Measurements from ENCODE around the gene LIN52. TPM values are rescaled to one million over a fixed set of nuclear protein-coding genes. Genes with fewer than 3 reads are reported as not detected.

LIN52 gene
- total and polyA plus RNA-seq, 2 donors (not counting 3 experiments of a cell fraction or from before 2014, with no cell fraction given), result 6.6 to 9.7 TPM

DNA sequence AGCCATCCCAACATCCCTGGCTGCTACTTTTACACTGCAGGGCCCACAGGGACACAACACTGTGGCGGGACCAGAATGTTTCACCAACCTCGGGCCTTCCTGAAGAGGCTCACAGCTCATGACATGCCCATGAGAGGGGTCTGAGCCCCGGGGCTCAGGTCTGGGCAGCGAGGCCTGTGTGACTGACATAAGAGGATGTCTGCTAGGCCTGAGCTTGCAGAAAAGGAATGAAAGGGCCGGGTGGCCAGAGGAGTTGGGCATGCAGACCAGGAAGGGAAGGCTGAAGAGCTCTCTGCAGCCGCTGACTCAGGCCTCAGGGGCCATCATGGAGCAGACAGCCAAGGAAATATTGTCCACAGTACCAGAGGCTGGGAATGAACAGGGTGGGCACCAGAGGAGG, 136.2 kb downstream of the LIN52 start:
- Histone ChIP-seq H3K9me3 (replicated peaks; ENCODE audit: control insufficient read depth, insufficient read depth, low read length) (no peaks in the 10 kb centered on the region), H3K79me2 (ENCODE audit: control insufficient read depth, insufficient read depth, low read length) (no peaks in the 10 kb centered on the region), H3K9ac (replicated peaks; ENCODE audit: extremely low read depth, insufficient read depth, low read length) (no peak overlapping the region), H4K20me1 (replicated peaks; ENCODE audit: control insufficient read depth, extremely low read depth, insufficient read depth, low read length) (no peaks in the 10 kb centered on the region), H3K27me3 (ENCODE audit: control insufficient read depth in 2 of 2, insufficient read depth in 2 of 2, low read length in 2 of 2) (peaks cover 10 to 11% of the 10 kb centered on the region in 2 experiments), H3K4me3 (replicated peaks in 1 of 3; ENCODE audit: insufficient read depth in 1 of 3, low read depth in 1 of 3, low read length in 3 of 3) (no peak overlapping the region), H3K4me2 (ENCODE audit: insufficient read depth, low read length) (no peak overlapping the region), H2AFZ (ENCODE audit: low read depth, low read length) (no peak overlapping the region), H3K4me1 (ENCODE audit: control insufficient read depth, extremely low read depth, insufficient read depth, low read length) (no peaks in the 10 kb centered on the region), H3K9me1 (replicated peaks; ENCODE audit: control insufficient read depth, extremely low read depth, insufficient read depth, low read length) (no peaks in the 10 kb centered on the region), H3K36me3 (ENCODE audit: control insufficient read depth in 2 of 2, extremely low read depth in 1 of 2, insufficient read depth in 2 of 2, low read length in 2 of 2) (no peaks in the 10 kb centered on the region), H3K27ac (ENCODE audit: insufficient read depth, low read depth, low read length) (no peak overlapping the region)
- ChIA-PET POLR2A (no interaction called here), CTCF (interaction anchor here (1.1 to 1.6 kb wide), 2 partner anchors 10 to 31 kb away, joined by 3 to 5 read pairs; no protein-coding TSS in a partner anchor)
- dilution Hi-C loops (cut with MboI; ENCODE audit: extremely low pct_ligation_motif_present, low sequenced_read_pairs) (no loop called here), intact Hi-C loops (cut with micrococcal nuclease) (no loop called here)
- no peak for DNase-seq (ENCODE audit: low read depth, low spot score)
- no TSS peak for BruUV-seq (replicated peaks)
- TF ChIP-seq GATA2 (IDR thresholded peaks at IDR 0.05; ENCODE audit: insufficient read depth, insufficient read length, low read depth, low read length) (no peak), FOS (IDR thresholded peaks at IDR 0.05; ENCODE audit: borderline replicate concordance, insufficient read depth, low read length) (no peak), POLR2AphosphoS5 (IDR thresholded peaks at IDR 0.05; ENCODE audit: insufficient read depth, low read depth, low read length) (no peak), MYC (IDR thresholded peaks at IDR 0.05; ENCODE audit: low read depth, low read length) (no peak), POLR2A (IDR thresholded peaks at IDR 0.05; ENCODE audit: low read depth, low read length) (no peak), EZH2 (IDR thresholded peaks at IDR 0.05; ENCODE audit: borderline replicate concordance, low read depth, low read length, severe bottlenecking) (no peak), JUN (IDR thresholded peaks at IDR 0.05; ENCODE audit: borderline replicate concordance, insufficient read depth, insufficient read length, low read depth) (no peak)
- TF ChIP-seq, protein P1, sequence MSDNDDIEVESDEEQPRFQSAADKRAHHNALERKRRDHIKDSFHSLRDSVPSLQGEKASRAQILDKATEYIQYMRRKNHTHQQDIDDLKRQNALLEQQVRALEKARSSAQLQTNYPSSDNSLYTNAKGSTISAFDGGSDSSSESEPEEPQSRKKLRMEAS (IDR thresholded peaks at IDR 0.05; ENCODE audit: insufficient read depth, insufficient read length), result no peak
- TF ChIP-seq, protein P2, sequence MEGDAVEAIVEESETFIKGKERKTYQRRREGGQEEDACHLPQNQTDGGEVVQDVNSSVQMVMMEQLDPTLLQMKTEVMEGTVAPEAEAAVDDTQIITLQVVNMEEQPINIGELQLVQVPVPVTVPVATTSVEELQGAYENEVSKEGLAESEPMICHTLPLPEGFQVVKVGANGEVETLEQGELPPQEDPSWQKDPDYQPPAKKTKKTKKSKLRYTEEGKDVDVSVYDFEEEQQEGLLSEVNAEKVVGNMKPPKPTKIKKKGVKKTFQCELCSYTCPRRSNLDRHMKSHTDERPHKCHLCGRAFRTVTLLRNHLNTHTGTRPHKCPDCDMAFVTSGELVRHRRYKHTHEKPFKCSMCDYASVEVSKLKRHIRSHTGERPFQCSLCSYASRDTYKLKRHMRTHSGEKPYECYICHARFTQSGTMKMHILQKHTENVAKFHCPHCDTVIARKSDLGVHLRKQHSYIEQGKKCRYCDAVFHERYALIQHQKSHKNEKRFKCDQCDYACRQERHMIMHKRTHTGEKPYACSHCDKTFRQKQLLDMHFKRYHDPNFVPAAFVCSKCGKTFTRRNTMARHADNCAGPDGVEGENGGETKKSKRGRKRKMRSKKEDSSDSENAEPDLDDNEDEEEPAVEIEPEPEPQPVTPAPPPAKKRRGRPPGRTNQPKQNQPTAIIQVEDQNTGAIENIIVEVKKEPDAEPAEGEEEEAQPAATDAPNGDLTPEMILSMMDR (IDR thresholded peaks at IDR 0.05; ENCODE audit: extremely low read depth in 1 of 2, insufficient read depth in 1 of 2, low read depth in 1 of 2, low read length in 2 of 2), result no peak
- no peak for FAIRE-seq

All from endothelial cell of umbilical vein (primary cell).